HL-60 (cell line): ENCODE measurements around the gene ABHD16A.

Source experiments
- DNase-seq, 2 experiments: peaks; one replicate each; pipeline ENCODE4 v3.0.0-alpha.2; 2010 to 2020; ENCODE audit warnings: low read depth in 1 of 2, low spot score in 1 of 2
- H3K27ac ChIP-seq: fragments of 250-450 bp; sonication (Bioruptor Pico); replicated peaks from 2 replicates; pipeline ENCODE4 v1.5.1; 2020; ENCODE audit warnings: mild to moderate bottlenecking, moderate library complexity
- H3K27me3 ChIP-seq: fragments of 250-450 bp; sonication (Bioruptor Pico); 2 replicates; pipeline ENCODE4 v1.5.1; 2021; ENCODE audit warnings: mild to moderate bottlenecking, moderate library complexity; ENCODE audit not compliant: insufficient read depth, poor library complexity, severe bottlenecking
- H3K4me3 ChIP-seq: replicated peaks from 2 replicates; pipeline ENCODE4 v1.5.1; 2011; ENCODE audit warnings: mild to moderate bottlenecking, control low read depth, low read length; ENCODE audit not compliant: insufficient read depth
- GABPA ChIP-seq: IDR thresholded peaks from 2 replicates; pipeline ENCODE4 v1.6.1; 2012; ENCODE audit warnings: low read depth
- POLR2AphosphoS5 ChIP-seq: IDR thresholded peaks from 2 replicates; pipeline ENCODE4 v1.6.1; 2012; ENCODE audit warnings: low read depth
- SPI1 ChIP-seq: IDR thresholded peaks from 2 replicates; pipeline ENCODE4 v1.6.1; 2012; ENCODE audit warnings: low read depth, mild to moderate bottlenecking, borderline replicate concordance
- TF ChIP-seq, protein P1 (sequence below): IDR thresholded peaks from 2 replicates; pipeline ENCODE4 v1.6.1; 2012; ENCODE audit warnings: low read depth; ENCODE audit not compliant: insufficient replicate concordance
- TF ChIP-seq, protein P2 (sequence below): IDR thresholded peaks from one replicate; pipeline ENCODE4 v1.5.1; 2011; ENCODE audit warnings: low read length, control low read depth, inconsistent platforms; ENCODE audit not compliant: insufficient read depth

The ABHD16A gene

DNA sequence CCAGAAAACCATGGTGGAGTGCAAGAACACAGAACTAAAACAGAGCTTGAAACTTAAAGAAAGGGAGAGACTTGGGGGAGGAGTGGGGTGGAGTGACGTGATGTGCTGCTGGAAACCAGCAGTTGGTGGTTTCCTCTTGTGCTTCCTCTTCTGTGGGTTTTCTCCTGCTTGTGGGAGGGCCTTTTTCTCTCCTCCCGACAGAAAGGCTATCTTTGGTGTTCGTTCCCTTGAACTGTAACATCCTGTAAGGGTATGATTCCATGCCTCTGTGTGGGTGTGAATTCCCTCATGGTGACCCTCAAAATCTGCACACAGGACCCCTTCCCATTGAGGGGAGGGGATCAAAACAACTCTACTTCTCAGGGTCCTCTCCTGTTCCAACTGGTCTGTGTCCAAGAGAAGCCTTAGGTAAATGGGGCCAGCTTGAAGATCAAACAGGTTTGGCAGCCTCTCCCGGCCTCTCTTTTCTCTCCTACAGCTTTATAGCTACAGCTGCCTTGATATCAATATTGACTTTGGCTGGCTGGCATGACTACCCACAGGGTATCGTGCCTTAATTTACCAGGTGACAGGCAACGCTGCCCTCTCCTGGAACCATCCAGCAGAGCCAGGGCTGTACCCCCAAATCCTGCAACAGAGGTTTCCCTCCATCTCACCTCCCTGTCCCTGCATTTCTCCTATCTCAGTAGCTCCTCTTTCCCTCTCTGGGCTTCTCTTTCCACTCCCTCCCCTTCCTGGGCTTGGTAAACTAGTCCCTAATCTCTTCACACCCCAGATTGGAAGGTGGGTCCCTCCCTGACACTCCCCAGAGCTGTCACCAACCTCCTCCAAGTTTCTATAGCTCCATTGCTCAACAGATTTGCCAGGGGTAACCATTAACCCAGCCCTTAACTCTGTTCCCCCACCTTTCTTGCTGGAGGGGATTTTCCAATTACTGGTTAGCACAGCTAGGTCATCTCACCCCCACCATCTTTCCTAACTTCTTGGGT, 35.2 kb upstream of the ABHD16A start:
- Histone ChIP-seq H3K27ac (peak overlapping the region; percentile 99), H3K27me3 (no peaks in the 10 kb centered on the region), H3K4me3 (no peak overlapping the region; the same call in 1 of the 2 replicates)
- peak; percentile 90 to 94 for DNase-seq
- TF ChIP-seq POLR2AphosphoS5 (peak; percentile 87), GABPA (no peak), SPI1 (peak; percentile 67; the same call in 1 of the 2 replicates)
- TF ChIP-seq, protein P1, sequence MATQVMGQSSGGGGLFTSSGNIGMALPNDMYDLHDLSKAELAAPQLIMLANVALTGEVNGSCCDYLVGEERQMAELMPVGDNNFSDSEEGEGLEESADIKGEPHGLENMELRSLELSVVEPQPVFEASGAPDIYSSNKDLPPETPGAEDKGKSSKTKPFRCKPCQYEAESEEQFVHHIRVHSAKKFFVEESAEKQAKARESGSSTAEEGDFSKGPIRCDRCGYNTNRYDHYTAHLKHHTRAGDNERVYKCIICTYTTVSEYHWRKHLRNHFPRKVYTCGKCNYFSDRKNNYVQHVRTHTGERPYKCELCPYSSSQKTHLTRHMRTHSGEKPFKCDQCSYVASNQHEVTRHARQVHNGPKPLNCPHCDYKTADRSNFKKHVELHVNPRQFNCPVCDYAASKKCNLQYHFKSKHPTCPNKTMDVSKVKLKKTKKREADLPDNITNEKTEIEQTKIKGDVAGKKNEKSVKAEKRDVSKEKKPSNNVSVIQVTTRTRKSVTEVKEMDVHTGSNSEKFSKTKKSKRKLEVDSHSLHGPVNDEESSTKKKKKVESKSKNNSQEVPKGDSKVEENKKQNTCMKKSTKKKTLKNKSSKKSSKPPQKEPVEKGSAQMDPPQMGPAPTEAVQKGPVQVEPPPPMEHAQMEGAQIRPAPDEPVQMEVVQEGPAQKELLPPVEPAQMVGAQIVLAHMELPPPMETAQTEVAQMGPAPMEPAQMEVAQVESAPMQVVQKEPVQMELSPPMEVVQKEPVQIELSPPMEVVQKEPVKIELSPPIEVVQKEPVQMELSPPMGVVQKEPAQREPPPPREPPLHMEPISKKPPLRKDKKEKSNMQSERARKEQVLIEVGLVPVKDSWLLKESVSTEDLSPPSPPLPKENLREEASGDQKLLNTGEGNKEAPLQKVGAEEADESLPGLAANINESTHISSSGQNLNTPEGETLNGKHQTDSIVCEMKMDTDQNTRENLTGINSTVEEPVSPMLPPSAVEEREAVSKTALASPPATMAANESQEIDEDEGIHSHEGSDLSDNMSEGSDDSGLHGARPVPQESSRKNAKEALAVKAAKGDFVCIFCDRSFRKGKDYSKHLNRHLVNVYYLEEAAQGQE = no peak
- TF ChIP-seq, protein P2, sequence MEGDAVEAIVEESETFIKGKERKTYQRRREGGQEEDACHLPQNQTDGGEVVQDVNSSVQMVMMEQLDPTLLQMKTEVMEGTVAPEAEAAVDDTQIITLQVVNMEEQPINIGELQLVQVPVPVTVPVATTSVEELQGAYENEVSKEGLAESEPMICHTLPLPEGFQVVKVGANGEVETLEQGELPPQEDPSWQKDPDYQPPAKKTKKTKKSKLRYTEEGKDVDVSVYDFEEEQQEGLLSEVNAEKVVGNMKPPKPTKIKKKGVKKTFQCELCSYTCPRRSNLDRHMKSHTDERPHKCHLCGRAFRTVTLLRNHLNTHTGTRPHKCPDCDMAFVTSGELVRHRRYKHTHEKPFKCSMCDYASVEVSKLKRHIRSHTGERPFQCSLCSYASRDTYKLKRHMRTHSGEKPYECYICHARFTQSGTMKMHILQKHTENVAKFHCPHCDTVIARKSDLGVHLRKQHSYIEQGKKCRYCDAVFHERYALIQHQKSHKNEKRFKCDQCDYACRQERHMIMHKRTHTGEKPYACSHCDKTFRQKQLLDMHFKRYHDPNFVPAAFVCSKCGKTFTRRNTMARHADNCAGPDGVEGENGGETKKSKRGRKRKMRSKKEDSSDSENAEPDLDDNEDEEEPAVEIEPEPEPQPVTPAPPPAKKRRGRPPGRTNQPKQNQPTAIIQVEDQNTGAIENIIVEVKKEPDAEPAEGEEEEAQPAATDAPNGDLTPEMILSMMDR = no peak

DNA sequence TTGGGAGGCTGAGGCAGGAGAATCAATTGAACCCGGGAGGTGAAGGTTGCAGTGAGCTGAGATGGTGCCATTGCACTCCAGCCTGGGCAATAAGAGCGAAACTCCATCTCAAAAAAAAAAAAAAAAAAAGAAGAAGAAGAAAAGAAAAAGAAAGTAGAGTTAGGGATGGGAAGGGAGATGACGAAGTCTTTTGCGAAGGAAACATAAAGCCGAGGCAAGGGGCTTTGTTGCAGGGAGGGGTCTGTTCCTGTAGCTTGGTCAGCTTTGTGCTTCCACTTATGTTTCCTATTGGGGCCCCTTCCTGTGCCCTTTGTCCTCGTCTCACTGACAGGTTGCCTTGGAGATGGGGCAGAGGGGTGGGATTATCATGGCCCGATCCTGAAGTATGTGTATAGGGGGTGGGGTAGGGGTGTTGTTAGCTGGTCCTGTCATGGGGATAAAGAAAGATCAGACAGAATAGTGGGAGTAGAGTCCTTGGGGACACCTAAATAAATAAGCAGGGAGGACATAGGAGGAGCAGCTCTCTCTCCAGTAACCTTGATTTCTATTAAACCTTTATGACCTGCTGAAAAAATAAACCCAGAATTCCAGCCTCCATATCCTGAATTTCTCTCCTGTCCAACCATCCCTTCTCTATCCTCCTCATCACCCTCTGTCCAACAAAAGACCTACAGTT, 34.3 kb upstream of the ABHD16A start:
- Histone ChIP-seq H3K27ac (peak overlapping the region; percentile 99), H3K27me3 (no peaks in the 10 kb centered on the region), H3K4me3 (no peak overlapping the region)
- no peak for TF ChIP-seq SPI1
- TF ChIP-seq, protein P2 = no peak
- TF ChIP-seq GABPA = no peak
- TF ChIP-seq, protein P1 = no peak
- peak; percentile 0; the same call in 1 of the 2 replicates for TF ChIP-seq POLR2AphosphoS5
- DNase-seq = peak; percentile 67 to 79

DNA sequence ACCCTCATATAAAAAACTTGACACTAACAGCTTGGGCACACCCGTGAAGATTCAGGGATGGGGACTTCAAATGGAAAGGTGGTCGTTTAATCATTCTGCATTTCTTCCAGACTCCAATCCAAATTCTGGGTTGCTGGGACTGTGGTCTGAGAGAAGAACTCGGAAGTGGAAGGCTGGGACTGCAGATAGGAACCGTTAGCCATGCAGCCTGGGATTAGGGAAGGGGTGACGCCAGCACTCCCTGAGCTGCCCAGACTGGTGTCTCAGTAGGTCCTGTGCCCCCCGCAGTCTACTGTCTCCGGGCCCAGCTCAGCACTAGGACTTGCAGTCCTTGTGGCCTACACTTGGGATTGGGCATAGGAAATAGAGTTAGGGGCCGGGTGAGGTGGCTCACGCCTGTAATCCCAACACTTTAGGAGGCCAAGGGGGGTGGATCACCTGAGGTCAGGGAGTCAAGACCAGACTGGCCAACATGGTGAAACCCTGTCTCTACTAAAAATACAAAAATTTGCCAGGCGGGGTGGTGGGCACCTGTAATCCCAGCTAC, 33.7 kb upstream of the ABHD16A start:
- peak in 1 of 2 experiments; percentile 27 for DNase-seq
- Histone ChIP-seq H3K27me3 (no peaks in the 10 kb centered on the region), H3K27ac (peak overlapping the region; percentile 99), H3K4me3 (peak overlapping the region; percentile 92)
- TF ChIP-seq, protein P2 = no peak
- TF ChIP-seq SPI1 = 0 out of 2 replicates have a peak, but pooled peaks have one; percentile 3
- no peak; the same call in none of the 2 replicates for TF ChIP-seq POLR2AphosphoS5
- no peak for TF ChIP-seq GABPA
- TF ChIP-seq, protein P1 = no peak
